GM18868 (cell line): ENCODE results near the gene CTBP1.
A peak's percentile ranks its signal among the peaks of the same experiment; 100 is the strongest.
"Not testable (repeated sequence)": the region's sequence is repeated elsewhere in the genome, so short reads cannot be mapped to it uniquely, and the experiment has no call there.

Source experiments
- ATAC-seq: cut with Tn5 transposase; IDR thresholded peaks from one replicate; pipeline ENCODE4 v1.9.1; 2021; ENCODE audit warnings: mild to moderate bottlenecking, moderate library complexity; ENCODE audit not compliant: unreplicated experiment

The CTBP1 gene

DNA sequence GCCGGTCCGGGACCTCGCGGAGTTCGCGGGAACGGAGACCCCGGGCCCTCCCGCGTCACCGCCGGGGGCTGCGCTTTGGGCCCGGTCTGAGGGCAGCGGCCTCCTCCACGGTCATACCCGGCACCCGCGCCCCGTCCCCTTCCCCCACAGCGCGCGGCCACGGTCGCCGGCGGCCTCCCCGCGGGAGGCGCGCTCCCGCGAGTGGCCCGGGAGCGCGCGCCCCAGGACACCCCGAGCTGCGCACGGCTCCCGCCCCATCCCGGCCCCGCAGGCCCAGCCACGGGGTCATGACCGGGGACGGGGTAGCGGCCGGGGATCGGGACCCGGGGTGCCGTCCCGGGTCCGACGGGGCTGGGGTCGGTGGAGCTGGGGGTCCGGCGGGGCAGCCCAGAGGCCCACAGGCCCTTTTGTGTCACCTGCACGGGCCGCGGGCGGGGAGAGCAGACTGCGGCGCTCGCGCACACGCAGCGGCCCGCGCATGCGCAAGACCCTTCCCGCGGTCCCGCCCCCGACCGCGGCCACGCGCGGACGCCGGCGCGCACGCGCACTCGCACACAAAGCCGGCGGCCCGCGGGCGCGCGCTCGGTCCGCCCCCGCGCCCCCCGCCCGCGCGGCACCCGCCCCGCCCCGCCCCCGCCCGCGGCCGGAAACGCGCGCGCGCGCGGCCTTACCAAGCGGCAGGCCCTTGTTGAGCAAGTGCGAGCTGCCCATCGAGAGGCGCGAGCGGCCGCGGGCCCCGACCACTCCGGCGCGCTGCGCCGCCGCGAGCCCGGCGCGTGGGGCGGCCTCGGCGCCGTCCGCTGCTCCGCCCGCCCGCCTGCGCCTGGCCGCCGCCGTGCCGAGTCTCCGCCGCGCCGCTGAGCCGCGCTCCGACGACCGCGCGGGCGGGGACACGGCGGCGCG is at the start of gene CTBP1:
Gene CTBP1 (minus strand): TSS at position 886 of the 903 bp plus-strand sequence. CDS start 7,799 bp downstream, outside the sequence.
- ATAC-seq: peak; percentile 42

DNA sequence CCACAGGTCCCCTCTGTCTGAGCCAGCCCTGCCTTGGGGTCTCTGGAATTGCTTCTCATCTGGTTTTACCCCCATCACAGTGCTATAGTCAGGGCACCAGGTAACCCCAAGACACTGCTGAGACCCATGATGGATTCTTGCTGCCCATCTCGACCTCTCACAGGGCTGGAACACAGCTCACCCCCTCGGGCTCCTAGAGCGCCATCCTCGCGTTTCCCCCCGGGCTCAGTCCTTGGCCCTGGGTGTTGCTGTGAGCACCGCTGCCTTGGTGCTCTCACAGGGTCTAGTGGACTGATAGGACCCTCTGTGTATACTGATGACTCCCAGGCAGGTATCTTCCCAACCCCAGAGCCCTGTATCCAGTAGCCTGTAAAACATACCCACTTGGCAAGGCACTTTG is 49.5 kb upstream of the CTBP1 start:
- ATAC-seq: no peak

DNA sequence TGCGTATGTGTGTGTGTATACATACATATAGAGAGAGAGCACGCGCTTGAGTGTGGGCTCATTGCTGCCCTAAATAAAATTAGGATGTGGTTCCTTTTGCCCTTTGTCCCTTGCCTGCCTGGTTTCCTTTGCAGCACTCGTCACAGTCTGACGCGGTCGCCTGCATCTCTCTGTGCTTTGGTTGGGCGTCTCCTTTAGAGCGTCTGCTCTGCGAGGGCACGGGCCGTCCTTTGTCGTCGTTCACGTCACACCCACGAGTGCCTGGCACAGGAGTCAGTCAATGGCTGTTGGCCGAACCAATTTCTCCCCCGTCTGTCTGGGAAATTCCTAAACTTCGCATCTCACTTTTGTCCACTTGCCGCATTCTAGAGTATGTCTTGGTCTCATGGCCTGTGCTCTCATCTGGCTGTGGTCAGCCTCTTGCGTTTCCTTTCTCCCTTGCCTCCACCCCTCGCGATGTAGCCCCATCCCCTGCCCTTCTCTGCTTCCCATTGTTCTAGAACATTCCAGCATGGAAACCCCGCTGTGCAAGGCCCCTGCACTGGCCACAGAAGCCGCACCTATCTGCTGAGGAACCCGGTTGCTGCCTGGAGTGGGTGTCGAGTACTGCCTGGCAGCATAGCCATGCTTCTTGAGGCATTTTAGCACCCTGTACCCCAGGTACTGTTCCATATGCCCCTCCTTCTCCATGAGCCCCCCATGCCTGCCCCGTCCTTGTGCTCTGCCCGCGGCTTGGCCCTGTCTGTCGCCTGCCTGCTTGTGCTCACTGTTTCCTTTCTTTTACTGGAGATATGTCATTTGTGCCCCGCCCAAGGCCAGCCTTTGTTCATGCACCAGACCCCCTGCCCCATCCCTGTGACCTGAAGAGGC is 48.8 kb upstream of the CTBP1 start:
- ATAC-seq: no peak

DNA sequence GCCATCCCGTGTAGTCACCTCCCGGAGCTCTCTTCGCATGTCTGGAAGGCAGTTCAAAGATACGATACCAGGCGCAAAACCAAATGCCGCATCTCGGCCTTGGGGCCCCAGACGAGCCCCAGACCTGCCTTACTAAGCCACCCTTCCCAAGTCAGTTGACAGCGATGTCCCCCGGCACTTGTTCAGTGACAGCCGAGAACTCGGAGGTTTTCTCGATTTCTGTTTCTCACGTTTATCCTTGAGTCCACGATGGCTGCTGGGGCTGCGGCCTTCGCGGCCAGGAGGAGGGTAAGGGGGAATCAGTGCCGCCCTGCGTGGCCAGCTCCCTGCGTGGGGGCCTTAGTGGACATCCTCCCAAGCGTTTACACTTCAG is 48.1 kb upstream of the CTBP1 start:
- no peak for ATAC-seq

DNA sequence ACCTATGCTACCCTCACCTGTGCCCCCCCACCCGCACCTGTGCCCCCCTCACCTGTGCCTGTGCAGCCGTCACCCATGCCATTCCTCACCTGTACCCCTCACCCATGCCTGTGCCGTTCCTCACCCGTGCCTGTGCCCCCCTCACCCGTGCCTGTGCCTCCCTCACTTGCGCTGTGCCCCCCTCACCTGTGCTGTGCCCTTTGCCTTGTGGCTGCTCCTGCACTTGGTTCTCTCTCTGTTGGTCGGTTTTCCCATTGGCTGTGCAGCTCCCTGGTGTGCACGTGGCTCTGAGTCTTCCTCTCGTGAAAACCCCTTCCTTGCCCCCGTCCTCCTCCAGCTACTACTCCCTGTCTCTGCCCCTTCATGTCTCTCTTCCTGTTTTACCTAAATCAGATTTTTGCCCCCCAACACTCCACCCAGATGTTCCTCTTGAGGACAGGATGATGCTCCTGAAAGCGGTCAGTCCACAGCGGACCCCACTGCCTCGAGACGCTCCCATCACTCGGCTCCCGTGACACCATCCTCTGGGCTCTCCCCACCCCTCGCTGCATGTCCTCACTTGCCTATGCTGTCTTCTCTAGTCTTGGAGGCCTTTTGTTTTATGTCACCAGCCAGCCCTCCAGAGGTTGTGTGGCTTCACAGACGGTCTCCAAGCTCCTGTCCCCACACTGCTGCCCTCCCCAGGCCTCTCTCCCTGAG is 47.5 kb upstream of the CTBP1 start:
- no peak for ATAC-seq

DNA sequence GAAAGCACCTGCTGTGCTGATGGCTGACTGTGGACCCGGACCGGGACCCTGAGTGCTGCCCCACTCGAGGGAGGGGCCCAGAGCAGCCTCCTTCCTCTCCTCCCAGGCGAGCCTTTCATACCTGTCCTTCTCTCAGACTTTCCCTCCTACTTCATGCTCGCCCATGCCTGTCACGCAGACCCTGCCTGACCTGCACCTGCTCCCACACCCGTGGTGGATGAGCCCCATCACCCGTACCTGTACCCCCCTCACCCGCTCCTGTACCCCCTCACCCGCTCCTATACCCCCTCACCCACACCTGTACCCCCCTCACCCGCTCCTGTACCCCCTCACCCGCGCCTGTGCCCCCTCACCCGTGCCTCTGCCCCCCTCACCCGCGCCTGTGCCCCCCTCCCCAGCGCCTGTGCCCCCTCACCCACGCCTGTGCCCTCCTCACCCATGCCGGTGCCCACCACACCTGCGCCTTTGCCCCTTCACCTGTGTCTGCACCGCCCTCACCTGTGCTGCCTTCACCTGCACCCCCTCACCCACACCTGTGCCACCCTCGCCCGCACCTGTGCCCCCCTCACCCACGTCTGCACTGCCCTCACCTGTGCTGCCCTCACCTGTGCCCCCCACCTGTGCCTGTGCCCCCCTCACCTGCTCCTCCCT is 46.6 kb upstream of the CTBP1 start:
- ATAC-seq: no peak

DNA sequence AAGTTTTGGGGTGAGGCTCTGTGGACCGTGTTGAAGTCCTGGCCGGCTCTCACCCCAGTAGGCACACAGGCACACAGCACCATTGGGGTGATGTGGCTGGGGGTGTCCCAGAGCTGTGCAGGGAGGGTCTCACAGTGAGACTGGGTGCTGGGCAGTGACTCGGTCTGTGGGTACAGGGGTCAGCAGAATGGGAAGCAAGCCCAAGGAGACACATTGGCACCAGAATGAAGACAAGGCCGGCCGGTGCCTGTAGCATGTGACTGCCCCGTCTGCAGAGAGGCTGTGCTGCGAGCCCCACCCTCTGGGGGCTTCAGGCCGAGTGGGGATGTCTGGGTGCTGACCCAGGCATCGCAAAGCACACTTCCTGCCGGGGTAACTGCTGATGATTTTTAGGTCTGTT is 46.0 kb upstream of the CTBP1 start:
- ATAC-seq: no peak

DNA sequence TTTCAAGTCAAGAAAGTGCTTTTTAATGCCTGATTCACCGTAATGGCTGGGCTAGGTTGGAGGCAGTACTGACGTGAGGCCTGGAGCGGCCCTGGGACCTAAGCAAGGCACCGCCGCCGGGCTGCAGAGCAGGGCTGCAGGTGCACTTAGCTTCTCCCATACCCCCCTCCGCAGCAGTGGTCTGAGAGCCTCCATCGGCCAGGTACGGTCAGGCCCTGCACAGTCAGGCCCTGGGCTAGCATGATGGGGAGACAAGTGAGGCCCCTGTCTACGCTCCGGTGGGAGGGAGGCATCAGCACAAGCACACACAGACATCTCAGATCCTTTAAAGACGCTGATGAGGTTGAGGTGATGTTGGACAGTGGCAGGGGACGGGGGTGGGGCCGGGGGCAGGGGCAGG is 45.5 kb upstream of the CTBP1 start:
- no peak for ATAC-seq

DNA sequence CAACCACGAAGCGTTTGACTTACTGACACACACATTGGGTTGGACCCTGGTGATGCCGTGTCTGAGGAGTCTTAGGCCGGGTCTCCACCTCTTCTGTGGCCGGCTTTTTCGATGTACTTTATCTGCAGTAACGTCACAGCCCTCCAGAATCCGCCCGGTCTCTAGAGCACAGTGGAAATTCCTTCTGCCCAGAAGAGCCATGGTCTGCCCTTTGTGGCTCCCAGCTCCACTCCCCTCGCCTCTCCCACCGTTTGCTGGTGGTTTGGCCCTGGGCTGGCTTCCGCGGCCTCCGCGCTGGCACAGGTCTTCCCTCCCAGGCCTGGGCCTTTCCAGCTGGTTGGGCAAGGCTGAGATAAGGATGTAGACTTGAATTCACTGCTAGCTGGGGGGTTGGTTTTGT is 45.1 kb upstream of the CTBP1 start:
- ATAC-seq: no peak

DNA sequence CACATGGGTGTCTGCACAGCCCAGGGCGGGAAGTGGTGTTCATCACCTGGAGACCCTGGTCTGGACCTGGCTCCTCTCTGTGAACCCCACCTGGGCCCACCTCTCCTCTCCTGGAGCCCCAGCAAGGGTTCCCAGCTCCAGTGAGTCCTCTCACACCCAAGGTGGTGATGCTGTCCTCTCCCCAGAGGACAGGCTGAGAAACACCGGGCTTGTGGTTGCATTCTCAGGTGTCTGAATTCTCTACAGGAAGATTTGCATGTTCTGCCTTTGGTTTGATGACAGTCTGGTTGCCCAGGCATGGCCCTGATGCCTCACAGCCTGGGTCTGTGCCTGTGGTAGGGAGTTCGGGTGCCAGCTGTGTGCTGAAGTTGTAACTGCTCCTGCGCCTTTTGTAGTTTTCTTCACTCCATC is 44.6 kb upstream of the CTBP1 start:
- ATAC-seq: no peak

DNA sequence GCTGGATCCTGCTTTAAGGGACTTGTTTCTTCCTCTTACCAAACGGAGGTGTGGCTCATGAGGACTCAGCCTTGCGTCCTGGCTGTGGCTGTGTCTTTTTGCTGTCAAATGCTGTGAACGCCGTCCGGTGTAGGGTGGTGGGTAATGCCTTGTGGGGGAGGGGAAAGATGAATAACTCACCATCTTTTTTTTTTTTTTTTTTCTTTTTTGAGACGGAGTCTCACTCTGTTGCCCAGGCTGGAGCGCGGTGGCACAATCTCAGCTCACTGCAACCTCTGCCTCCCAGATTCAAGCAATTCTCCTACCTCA is 43.7 kb upstream of the CTBP1 start:
- not testable (repeated sequence) for ATAC-seq

DNA sequence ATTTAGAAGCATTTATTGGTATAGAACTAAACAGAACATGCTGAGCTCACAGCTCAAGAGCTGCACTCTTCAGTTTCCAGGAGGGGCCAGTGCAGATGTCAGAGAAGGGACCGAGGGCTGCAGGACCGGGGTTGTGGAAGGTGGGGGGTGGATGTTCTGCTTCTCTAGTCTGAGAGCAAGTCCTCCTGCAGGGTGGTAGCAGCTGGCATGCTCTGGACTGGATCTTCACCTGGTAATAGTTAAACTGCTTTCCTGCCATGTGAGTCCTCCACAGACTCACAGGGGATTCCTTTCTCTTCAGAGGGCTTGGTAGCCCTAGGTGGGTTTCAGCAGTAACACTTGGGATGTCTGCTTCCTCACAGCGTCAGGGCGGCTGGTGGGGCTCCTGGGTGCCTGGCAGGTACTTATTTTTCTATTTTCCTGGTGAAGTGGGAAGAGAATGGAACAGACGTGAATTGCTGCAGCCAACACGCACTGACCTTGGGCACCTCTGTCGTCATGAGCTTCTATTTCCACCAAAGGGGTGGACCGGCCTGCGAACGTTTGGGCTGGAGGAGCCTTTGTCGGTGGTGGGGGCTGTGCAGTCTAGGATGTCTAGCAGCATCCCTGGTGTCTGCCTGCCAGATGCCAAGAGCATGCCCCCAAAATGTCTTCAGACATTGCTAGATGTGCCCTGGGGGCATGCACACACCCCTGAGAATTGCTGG is 43.2 kb upstream of the CTBP1 start:
- no peak for ATAC-seq

DNA sequence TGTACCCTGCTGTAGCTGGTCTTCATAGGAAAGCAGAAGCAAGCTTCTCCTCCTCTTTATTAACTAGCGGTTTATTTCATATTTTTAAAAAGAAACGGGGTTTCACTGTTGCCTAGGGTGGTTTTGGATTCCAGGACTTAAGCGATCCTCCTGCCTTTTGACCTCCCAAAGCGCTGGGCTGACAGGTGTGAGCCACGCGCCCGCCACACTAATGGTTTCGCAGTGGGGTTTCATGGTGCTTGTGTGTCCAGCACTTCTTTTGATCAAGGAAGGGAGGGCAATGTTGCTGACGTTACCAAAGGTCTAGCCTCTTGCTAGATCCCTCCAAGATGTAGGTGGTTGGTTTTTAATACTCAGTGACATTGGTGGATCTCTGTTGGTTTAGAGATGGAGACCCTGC is 42.2 kb upstream of the CTBP1 start:
- ATAC-seq: no peak

DNA sequence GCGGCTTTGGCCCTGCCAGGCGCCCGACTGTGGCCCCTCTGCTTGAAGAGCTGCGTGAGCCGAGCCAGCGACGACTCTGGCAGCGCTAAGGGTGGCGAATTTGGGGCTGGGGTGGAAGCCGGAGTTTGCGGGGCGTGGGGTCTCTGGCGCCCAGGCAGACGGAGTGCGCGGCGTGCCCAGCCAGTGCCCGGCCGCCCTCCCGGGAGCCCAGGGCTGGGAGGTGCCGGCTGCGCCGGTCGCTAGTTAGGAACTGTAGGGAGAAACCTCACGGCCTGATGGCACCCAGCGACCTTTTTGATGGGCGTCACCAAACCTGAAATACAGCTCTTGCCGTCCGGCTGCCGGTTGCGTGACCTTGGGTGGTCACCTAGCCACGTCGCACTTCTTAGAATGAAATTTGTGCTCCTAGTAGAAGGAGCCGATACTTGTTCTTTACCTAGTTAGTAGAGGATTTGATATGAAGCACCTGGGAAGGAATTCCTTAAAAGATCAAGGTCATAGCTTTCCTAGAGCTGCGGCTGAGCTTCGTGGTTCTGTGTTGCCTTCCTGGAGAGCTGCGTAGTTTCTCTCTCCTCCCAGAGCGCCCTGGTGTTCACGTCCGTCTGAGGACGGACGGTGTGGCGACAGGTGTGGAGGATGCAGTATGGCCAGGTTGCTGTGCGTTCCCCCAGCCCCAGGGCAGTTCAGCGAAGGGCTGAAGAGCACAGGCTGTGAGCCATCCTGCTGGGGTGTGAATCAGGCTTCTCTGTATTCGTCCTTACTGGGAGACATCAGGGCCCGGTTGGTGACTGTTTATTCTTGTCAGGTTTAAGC is 41.4 kb upstream of the CTBP1 start:
- ATAC-seq: no peak

DNA sequence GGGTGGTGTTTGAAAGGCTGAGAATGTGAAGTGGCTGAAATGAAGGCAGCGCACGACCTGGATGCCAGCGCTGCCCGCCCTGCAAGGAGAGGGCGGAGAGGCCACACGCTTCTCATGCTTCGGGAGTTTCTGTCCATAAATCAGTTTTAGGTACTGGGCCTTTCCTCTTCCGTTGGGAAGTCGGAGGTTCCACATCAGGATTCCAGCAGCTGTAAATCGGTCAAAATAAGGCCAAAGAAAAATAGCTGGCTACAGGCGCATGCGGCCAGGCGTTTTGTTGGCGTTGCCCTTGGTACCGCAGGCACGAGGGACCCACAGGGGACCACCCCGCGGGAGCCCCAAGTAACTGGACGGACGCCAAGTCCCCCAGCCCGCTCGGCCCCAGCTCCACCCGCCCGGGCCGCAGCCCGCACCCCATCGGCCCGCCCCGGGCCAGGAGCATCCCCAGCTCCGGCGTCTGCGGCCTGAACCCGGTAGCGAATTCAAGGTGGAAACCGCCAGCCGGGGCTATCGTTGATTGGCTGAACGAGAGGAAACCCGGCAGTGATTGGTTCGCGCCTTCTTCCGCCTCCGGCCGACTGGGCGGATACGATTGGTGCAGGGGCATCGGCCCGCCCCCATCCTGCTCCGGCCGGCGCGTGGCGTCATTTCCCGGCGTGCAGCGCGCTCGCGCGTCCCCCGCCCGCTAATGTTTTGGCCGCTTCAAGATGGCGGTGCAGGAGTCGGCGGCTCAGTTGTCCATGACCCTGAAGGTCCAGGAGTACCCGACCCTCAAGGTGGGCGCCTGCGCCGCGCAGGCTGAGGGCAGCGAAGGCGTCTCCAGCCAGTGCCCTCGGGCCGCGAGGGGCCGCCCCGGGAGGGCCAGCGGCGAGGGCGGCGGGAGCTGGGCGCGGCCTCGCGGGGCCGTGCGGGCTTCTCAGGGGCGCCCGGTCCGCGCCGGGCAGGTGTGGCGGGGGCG is 40.6 kb upstream of the CTBP1 start, which contains the start of gene MAEA:
Gene MAEA (plus strand): TSS at position 685 of the 958 bp plus-strand sequence. CDS start 23 bp downstream, at position 708.
- peak; percentile 98 for ATAC-seq

DNA sequence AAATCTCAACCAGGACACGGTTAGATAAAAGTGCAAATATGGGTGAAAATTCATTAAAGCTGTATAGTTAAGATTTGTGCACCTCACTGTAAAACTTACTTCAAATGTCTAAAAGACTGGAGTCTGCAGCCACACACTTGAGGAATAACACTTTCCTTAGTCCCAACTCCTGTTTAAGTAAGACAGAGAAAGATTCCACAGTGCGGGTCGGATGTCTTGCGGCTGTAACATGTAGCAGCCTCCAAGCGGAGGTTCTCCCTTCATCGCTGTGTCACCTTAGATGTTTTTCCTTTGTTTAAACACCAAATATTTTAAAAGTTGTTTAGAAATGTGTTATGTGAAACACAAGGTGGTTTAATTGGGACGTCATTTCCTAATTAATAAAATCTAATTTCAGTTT is 39.9 kb upstream of the CTBP1 start:
- no peak for ATAC-seq

DNA sequence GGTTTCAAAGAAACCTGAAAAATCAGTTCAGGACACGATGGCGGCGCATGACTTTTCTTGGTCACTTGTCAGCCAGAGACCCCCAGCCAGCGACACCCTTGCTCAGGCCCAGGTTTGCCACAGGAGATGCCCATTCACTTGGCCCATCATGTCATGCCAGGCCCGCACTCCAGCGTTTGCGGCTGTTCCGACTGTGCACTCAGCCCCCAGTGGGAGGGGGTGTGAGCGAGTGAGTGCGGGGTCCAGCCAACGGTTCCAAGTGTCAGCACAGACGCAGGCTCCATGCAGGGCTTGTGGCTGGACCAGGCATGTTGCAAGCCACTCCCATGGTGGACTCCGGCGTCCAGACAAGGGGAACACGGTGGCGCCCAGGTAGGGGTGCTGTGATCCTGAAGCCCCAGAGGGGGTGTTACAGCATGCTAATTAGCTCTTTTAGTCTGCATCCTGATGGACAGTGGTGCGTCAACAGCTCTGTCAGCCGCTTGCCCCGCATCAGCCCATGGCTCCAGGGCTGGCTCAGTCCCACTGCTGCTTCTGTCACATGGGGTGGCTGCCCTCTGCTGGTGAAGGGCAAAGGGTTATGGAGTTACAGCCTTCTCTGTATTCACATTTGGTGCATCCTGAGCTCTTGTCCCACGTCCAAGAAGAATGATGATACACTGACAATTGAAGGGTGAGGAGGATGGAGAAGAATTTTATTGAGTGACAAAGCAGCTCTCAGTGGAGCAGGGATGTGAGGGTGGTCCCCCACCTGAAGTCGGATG is 37.0 kb upstream of the CTBP1 start:
- ATAC-seq: no peak
